AG04450 (cell line): Measurements from ENCODE around the gene S100A2. TPM values are rescaled to one million over a fixed set of nuclear protein-coding genes. Genes with fewer than 3 reads are reported as not detected.

Experiments
- CTCF ChIA-PET: fragments of 300-600, 350-600 bp; formaldehyde crosslinking; extraction: SDS; loops from one replicate; lab custom pipeline; 2022; ENCODE audit warnings: antibody characterized with exemption, inconsistent platforms; lab: Charles Lee
- POLR2A ChIA-PET: fragments of 350-600 bp; formaldehyde crosslinking; extraction: SDS; loops from one replicate; lab custom pipeline; 2021; ENCODE audit warnings: antibody characterized with exemption, inconsistent platforms; lab: Yijun Ruan, JAX
- DNase-seq: peaks from one replicate; pipeline ENCODE4 v3.0.0-alpha.2; 2011; ENCODE audit warnings: low read depth, low spot score
- H3K27ac ChIP-seq: one replicate; pipeline ENCODE4 v1.5.1; 2012; ENCODE audit warnings: low read depth, low read length, control low read depth
- H3K27me3 ChIP-seq: one replicate; pipeline ENCODE4 v1.6.0; 2012; ENCODE audit warnings: low read length; ENCODE audit not compliant: control insufficient read depth, insufficient read depth
- H3K4me3 ChIP-seq: 2 replicates; pipeline ENCODE4 v1.5.1; 2011; ENCODE audit warnings: mild to moderate bottlenecking, low read depth, low read length, control low read depth
- H3K9me3 ChIP-seq: 2 replicates; pipeline ENCODE4 v1.5.1; 2012; ENCODE audit warnings: low read length; ENCODE audit not compliant: control insufficient read depth, insufficient read depth
- CTCF ChIP-seq: IDR thresholded peaks from 2 replicates; pipeline ENCODE4 v1.5.1; 2011; ENCODE audit warnings: low read depth, low read length, control low read depth, inconsistent platforms
- polyA plus RNA-seq: library from polyadenylated mRNA; depleted of rRNA; stranded (reverse); fragments of >200 nt; gene quantifications from 2 replicates; pipeline ENCODE4 v1.2.3, GENCODE V29; 2011

The S100A2 gene
- polyA plus RNA-seq, 1 experiment: 5.2 TPM

GRCh38 chr1:153608089-153608682 lies 42.5 kb upstream of the S100A2 start:
- Histone ChIP-seq H3K4me3 (peak overlapping the region; percentile 57), H3K27me3 (no peaks in the 10 kb centered on the region), H3K27ac (peak overlapping the region; percentile 90), H3K9me3 (no peaks in the 10 kb centered on the region)
- CTCF ChIA-PET: interaction anchor here (2.1 kb wide), 1 partner anchor 36 kb away, joined by 7 read pairs; no protein-coding TSS in a partner anchor
- POLR2A ChIA-PET: no interaction called here
- TF ChIP-seq CTCF: no peak
- no peak for DNase-seq

- Histone ChIP-seq H3K9me3 (no peaks in the 10 kb centered on the region), H3K4me3 (no peak overlapping the region), H3K27ac (no peak overlapping the region), H3K27me3 (no peaks in the 10 kb centered on the region)
- DNase-seq: no peak
- no peak for TF ChIP-seq CTCF
- POLR2A ChIA-PET: no interaction called here
- CTCF ChIA-PET: interaction anchor here (2.1 kb wide), 1 partner anchor 35 kb away, joined by 7 read pairs; no protein-coding TSS in a partner anchor
These were observed 41.7 kb upstream of the S100A2 start for GRCh38 chr1:153607381-153607780.

DNA sequence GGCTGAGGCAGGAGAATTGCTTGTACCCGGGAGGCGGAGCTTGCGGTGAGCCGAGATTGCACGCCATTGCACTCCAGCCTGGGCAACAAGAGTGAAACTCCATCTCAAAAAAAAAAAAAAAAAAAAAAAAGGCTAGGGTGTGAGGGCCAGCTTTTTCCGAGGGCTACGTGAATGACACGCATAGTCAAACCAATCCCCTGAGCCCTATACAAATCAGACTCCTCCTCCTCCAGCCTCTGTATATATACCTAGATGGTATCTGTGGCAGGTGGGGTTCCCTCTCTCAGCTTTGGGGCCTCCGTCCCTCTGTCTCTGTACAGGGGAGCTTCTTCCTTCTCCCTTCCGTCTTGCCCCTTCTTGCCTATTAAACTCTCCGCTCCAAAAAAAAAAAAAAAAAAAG lies 40.5 kb upstream of the S100A2 start:
- no peak overlapping the region for H3K27ac ChIP-seq
- TF ChIP-seq CTCF: no peak
- ChIA-PET CTCF (no interaction called here), POLR2A (no interaction called here)
- H3K27me3 ChIP-seq: no peaks in the 10 kb centered on the region
- no peak for DNase-seq
- H3K4me3 ChIP-seq: no peak overlapping the region
- H3K9me3 ChIP-seq: no peaks in the 10 kb centered on the region

GRCh38 chr1:153602749-153603148 lies 37.1 kb upstream of the S100A2 start:
- ChIA-PET POLR2A (interaction anchor here (0.6 to 1.2 kb wide), 2 partner anchors 25 to 98 kb away, joined by 3 to 4 read pairs; partner anchors contain the start of gene S100A13), CTCF (interaction anchor here (1.6 to 2.3 kb wide), 2 partner anchors 31 to 32 kb away, joined by 7 read pairs; no protein-coding TSS in a partner anchor)
- TF ChIP-seq CTCF: no peak
- DNase-seq: no peak
- H3K9me3 ChIP-seq: no peaks in the 10 kb centered on the region
- H3K27ac ChIP-seq: no peak overlapping the region
- H3K27me3 ChIP-seq: no peaks in the 10 kb centered on the region
- H3K4me3 ChIP-seq: no peak overlapping the region

- CTCF ChIA-PET: interaction anchor here (1.0 to 1.5 kb wide), 5 partner anchors 27 to 78 kb away, joined by 3 to 8 read pairs (median 3); partner anchors contain the start of gene S100A13
- DNase-seq: no peak
- H3K4me3 ChIP-seq: no peak overlapping the region
These were observed 34.2 kb upstream of the S100A2 start for GRCh38 chr1:153599847-153600246.

More at GRCh38 chr1:153599847-153600246, 34.2 kb upstream of the S100A2 start:
- no peaks in the 10 kb centered on the region for H3K9me3 ChIP-seq
- no peak overlapping the region for H3K27ac ChIP-seq
- no peak for TF ChIP-seq CTCF
- no peaks in the 10 kb centered on the region for H3K27me3 ChIP-seq
- POLR2A ChIA-PET: interaction anchor here (1.3 kb wide), 1 partner anchor 13 kb away, joined by 4 read pairs; the partner anchor contains the start of gene S100A16
